ENCODE measurements around the gene LONRF2. TPM values are rescaled to one million over a fixed set of nuclear protein-coding genes. Genes with fewer than 3 reads are reported as not detected.

LONRF2 gene
- polyA plus RNA-seq, 1 donor (not counting 4 experiments of a cell fraction or from before 2014, with no cell fraction given), result not detected

DNA sequence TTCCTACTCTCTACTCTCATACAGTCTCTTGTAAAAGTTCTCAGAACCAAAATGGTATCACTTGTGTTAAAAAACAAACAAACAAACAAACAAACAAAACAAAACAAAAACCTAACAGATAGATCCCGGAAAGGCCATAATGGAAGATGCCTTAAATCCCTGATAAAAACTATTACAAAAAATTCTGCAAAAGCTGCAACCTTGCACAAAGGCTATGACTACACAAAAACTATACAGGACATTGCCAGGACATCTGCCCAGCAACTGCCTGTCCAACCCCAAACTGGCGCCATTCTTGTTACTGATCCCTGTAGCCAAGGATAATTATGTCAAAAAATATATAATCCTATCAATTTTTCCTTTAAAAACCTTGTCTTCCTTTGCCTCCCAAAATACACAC, 36.3 kb upstream of the LONRF2 start:
- Histone ChIP-seq H3K9me1 (ENCODE audit: control insufficient read depth, extremely low read depth, insufficient read depth, low read length) (no peaks in the 10 kb centered on the region), H3K4me1 (ENCODE audit: control insufficient read depth, extremely low read depth, insufficient read depth, low read length) (no peaks in the 10 kb centered on the region), H3K9ac (ENCODE audit: control insufficient read depth, extremely low read depth, insufficient read depth, low read length) (no peak overlapping the region), H3K4me3 (ENCODE audit: control insufficient read depth in 2 of 3, extremely low read depth in 1 of 3, insufficient read depth in 2 of 3, low read depth in 1 of 3, low read length in 3 of 3) (no peak overlapping the region), H3K27me3 (ENCODE audit: control insufficient read depth, extremely low read depth, insufficient read depth, low read length) (no peaks in the 10 kb centered on the region), H3K9me3 (ENCODE audit: control insufficient read depth, low read depth, low read length) (no peaks in the 10 kb centered on the region), H3K27ac (ENCODE audit: control insufficient read depth, insufficient read depth, low read length) (no peak overlapping the region), H4K20me1 (ENCODE audit: control insufficient read depth, extremely low read depth, insufficient read depth, low read length) (no peaks in the 10 kb centered on the region), H3K79me2 (ENCODE audit: control insufficient read depth, insufficient read depth, low read length) (no peaks in the 10 kb centered on the region), H3K36me3 (ENCODE audit: control insufficient read depth in 2 of 2, extremely low read depth in 1 of 2, insufficient read depth in 2 of 2, low read length in 2 of 2) (no peaks in the 10 kb centered on the region), H3K4me2 (ENCODE audit: control insufficient read depth, extremely low read depth, insufficient read depth, low read depth, low read length) (no peak overlapping the region), H2AFZ (ENCODE audit: control insufficient read depth, low read length) (no peak overlapping the region)
- dilution Hi-C loops (cut with MboI; ENCODE audit: extremely low pct_ligation_motif_present, low sequenced_read_pairs), result no loop called here
- TF ChIP-seq EZH2 (IDR thresholded peaks at IDR 0.05; ENCODE audit: low read length), result no peak
- TF ChIP-seq, protein P1, sequence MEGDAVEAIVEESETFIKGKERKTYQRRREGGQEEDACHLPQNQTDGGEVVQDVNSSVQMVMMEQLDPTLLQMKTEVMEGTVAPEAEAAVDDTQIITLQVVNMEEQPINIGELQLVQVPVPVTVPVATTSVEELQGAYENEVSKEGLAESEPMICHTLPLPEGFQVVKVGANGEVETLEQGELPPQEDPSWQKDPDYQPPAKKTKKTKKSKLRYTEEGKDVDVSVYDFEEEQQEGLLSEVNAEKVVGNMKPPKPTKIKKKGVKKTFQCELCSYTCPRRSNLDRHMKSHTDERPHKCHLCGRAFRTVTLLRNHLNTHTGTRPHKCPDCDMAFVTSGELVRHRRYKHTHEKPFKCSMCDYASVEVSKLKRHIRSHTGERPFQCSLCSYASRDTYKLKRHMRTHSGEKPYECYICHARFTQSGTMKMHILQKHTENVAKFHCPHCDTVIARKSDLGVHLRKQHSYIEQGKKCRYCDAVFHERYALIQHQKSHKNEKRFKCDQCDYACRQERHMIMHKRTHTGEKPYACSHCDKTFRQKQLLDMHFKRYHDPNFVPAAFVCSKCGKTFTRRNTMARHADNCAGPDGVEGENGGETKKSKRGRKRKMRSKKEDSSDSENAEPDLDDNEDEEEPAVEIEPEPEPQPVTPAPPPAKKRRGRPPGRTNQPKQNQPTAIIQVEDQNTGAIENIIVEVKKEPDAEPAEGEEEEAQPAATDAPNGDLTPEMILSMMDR (optimal IDR thresholded peaks at IDR 0.05 in 1 of 3, IDR thresholded peaks at IDR 0.05 in 1 of 3, conservative IDR thresholded peaks at IDR 0.05 in 1 of 3; ENCODE audit: extremely low read depth in 1 of 3, insufficient read depth in 2 of 3, low read length in 3 of 3), result no peak
- no peak for DNase-seq (ENCODE audit: low read depth, low spot score)
- no peak for FAIRE-seq

DNA sequence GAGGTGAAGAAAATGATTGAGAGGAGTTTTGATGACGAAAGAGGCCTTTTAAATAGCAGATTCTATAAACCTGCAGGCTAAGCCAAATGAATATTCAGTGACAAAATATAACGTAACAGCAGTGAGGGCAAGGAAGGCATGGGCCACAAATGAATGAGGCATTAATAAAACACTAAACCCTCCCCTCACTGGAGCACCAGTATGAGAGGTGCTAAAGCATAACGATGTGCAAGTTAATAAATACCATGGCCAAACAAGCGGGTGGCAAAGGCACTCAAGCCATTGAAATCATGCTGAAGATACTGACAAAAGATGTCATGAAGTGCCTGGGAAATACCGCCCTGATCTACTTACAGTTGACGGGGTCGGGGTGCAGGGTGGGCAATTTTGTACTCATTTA, 30.2 kb upstream of the LONRF2 start:
- no peak overlapping the region for H2AFZ ChIP-seq (ENCODE audit: control insufficient read depth, low read length)
- H3K27ac ChIP-seq (ENCODE audit: control insufficient read depth, insufficient read depth, low read length), result no peak overlapping the region
- no peak overlapping the region for H3K4me2 ChIP-seq (ENCODE audit: control insufficient read depth, extremely low read depth, insufficient read depth, low read depth, low read length)
- H3K79me2 ChIP-seq (ENCODE audit: control insufficient read depth, insufficient read depth, low read length), result no peaks in the 10 kb centered on the region
- no peaks in the 10 kb centered on the region for H3K27me3 ChIP-seq (ENCODE audit: control insufficient read depth, extremely low read depth, insufficient read depth, low read length)
- H3K9ac ChIP-seq (ENCODE audit: control insufficient read depth, extremely low read depth, insufficient read depth, low read length), result no peak overlapping the region
- no peaks in the 10 kb centered on the region for H3K36me3 ChIP-seq (ENCODE audit: control insufficient read depth in 2 of 2, extremely low read depth in 1 of 2, insufficient read depth in 2 of 2, low read length in 2 of 2)
- H3K4me1 ChIP-seq (ENCODE audit: control insufficient read depth, extremely low read depth, insufficient read depth, low read length), result no peaks in the 10 kb centered on the region
- DNase-seq (ENCODE audit: low read depth, low spot score), result no peak
- TF ChIP-seq, protein P1 (optimal IDR thresholded peaks at IDR 0.05 in 1 of 3, IDR thresholded peaks at IDR 0.05 in 1 of 3, conservative IDR thresholded peaks at IDR 0.05 in 1 of 3; ENCODE audit: extremely low read depth in 1 of 3, insufficient read depth in 2 of 3, low read length in 3 of 3), result no peak
- TF ChIP-seq EZH2 (IDR thresholded peaks at IDR 0.05; ENCODE audit: low read length), result no peak
- FAIRE-seq, result no peak
- H3K9me1 ChIP-seq (ENCODE audit: control insufficient read depth, extremely low read depth, insufficient read depth, low read length), result no peaks in the 10 kb centered on the region
- H3K9me3 ChIP-seq (ENCODE audit: control insufficient read depth, low read depth, low read length), result no peaks in the 10 kb centered on the region
- no peaks in the 10 kb centered on the region for H4K20me1 ChIP-seq (ENCODE audit: control insufficient read depth, extremely low read depth, insufficient read depth, low read length)
- no peak overlapping the region for H3K4me3 ChIP-seq (ENCODE audit: control insufficient read depth in 2 of 3, extremely low read depth in 1 of 3, insufficient read depth in 2 of 3, low read depth in 1 of 3, low read length in 3 of 3)
- dilution Hi-C loops (cut with MboI; ENCODE audit: extremely low pct_ligation_motif_present, low sequenced_read_pairs), result no loop called here

All from keratinocyte (primary cell).